DOHH2 (cell line): ENCODE data around the gene CIDEB.
A peak's percentile ranks its signal among the peaks of the same experiment; 100 is the strongest.

Source experiments
- H3F3A ChIP-seq: fragments of 200-600 bp; sonication (generic), shearing (Covaris generic); 2 replicates; pipeline ENCODE4 v1.6.0; 2016; ENCODE audit warnings: antibody characterized with exemption, mild to moderate bottlenecking; ENCODE audit not compliant: control insufficient read depth, insufficient read depth
- H3K27ac ChIP-seq: fragments of 200-600 bp; sonication (generic); 2 replicates; pipeline ENCODE4 v1.5.1; 2014; ENCODE audit warnings: low read depth, mild to moderate bottlenecking, low read length, moderate library complexity
- H3K27me3 ChIP-seq: fragments of 200-600 bp; sonication (generic); 2 replicates; pipeline ENCODE4 v1.6.1; 2014; ENCODE audit warnings: mild to moderate bottlenecking, low read length, mixed read lengths; ENCODE audit not compliant: control insufficient read depth
- H3K36me3 ChIP-seq: fragments of 200-600 bp; sonication (generic); 2 replicates; pipeline ENCODE4 v1.6.1; 2014; ENCODE audit warnings: mild to moderate bottlenecking, low read length, moderate library complexity, mixed read lengths; ENCODE audit not compliant: control insufficient read depth
- H3K4me1 ChIP-seq: fragments of 200-600 bp; sonication (generic); 2 replicates; pipeline ENCODE4 v1.6.1; 2014; ENCODE audit warnings: mild to moderate bottlenecking, low read length, mixed read lengths; ENCODE audit not compliant: control insufficient read depth
- H3K4me2 ChIP-seq: fragments of 200-600 bp; sonication (generic); 2 replicates; pipeline ENCODE4 v1.6.0; 2014; ENCODE audit warnings: mild to moderate bottlenecking, low read length, moderate library complexity
- H3K4me3 ChIP-seq: fragments of 200-600 bp; sonication (generic); 2 replicates; pipeline ENCODE4 v1.5.1; 2014; ENCODE audit warnings: mild to moderate bottlenecking, low read length, mixed read lengths
- H3K79me2 ChIP-seq: fragments of 200-600 bp; sonication (generic); 2 replicates; pipeline ENCODE4 v1.6.1; 2014; ENCODE audit warnings: mild to moderate bottlenecking, low read length, mixed read lengths; ENCODE audit not compliant: control insufficient read depth
- H3K9me2 ChIP-seq: fragments of 200-600 bp; sonication (generic); replicated peaks from 2 replicates; pipeline ENCODE4 v1.6.1; 2014; ENCODE audit warnings: mild to moderate bottlenecking, low read length, mixed read lengths; ENCODE audit not compliant: control insufficient read depth
- H3K9me3 ChIP-seq: fragments of 200-600 bp; sonication (generic); 2 replicates; pipeline ENCODE4 v1.6.1; 2014; ENCODE audit warnings: antibody characterized with exemption, low read length, mixed read lengths; ENCODE audit not compliant: control insufficient read depth, insufficient read depth
- H4K20me1 ChIP-seq: fragments of 200-600 bp; sonication (generic); 2 replicates; pipeline ENCODE4 v1.6.0; 2014; ENCODE audit warnings: low read depth, mild to moderate bottlenecking, antibody characterized with exemption, low read length, moderate library complexity; ENCODE audit not compliant: control insufficient read depth, insufficient read depth
- CTCF ChIP-seq: fragments of 200-600 bp; sonication (generic); IDR thresholded peaks from one replicate; pipeline ENCODE4 v1.5.1; 2014; ENCODE audit warnings: antibody characterized with exemption, mild to moderate bottlenecking, low read depth, low read length; ENCODE audit not compliant: poor library complexity, severe bottlenecking
- EZH2phosphoT487 ChIP-seq: fragments of 200-600 bp; sonication (generic); IDR thresholded peaks from 2 replicates; pipeline ENCODE4 v1.6.1; 2017; ENCODE audit warnings: borderline replicate concordance, mild to moderate bottlenecking, antibody characterized with exemption, low read length, moderate library complexity, mixed read lengths

CIDEB gene

GRCh38 chr14:24313913-24314312, 6.1 kb upstream of the CIDEB start:
- peaks cover 10% of the 10 kb centered on the region; the same call in 1 of the 2 replicates for H3F3A ChIP-seq
- H3K9me2 ChIP-seq, result no peaks in the 10 kb centered on the region
- H4K20me1 ChIP-seq, result no peaks in the 10 kb centered on the region
- H3K27me3 ChIP-seq, result no peaks in the 10 kb centered on the region
- peaks cover 41% of the 10 kb centered on the region for H3K4me1 ChIP-seq
- no peak overlapping the region for H3K4me2 ChIP-seq
- H3K36me3 ChIP-seq, result peaks cover 35% of the 10 kb centered on the region
- no peak overlapping the region for H3K4me3 ChIP-seq
- 0 out of 2 replicates have a peak, but pooled peaks cover 2% of the 10 kb centered on the region for H3K79me2 ChIP-seq
- TF ChIP-seq EZH2phosphoT487 (no peak), CTCF (no peak)
- no peaks in the 10 kb centered on the region for H3K9me3 ChIP-seq
- no peak overlapping the region for H3K27ac ChIP-seq

GRCh38 chr14:24312736-24313507, 5.1 kb upstream of the CIDEB start:
- Histone ChIP-seq H3K27me3 (no peaks in the 10 kb centered on the region), H4K20me1 (no peaks in the 10 kb centered on the region), H3K79me2 (0 out of 2 replicates have a peak, but pooled peaks cover 2% of the 10 kb centered on the region), H3K4me1 (peaks cover 44% of the 10 kb centered on the region), H3K4me3 (0 out of 2 replicates have a peak overlapping the region, but pooled peaks have one; percentile 0), H3K27ac (peak overlapping the region; percentile 28; the same call in 1 of the 2 replicates), H3K4me2 (peak overlapping the region; percentile 35), H3K9me2 (no peaks in the 10 kb centered on the region), H3K9me3 (no peaks in the 10 kb centered on the region), H3K36me3 (peaks cover 44% of the 10 kb centered on the region), H3F3A (peaks cover 10% of the 10 kb centered on the region; the same call in 1 of the 2 replicates)
- TF ChIP-seq CTCF, result no peak
- no peak for TF ChIP-seq EZH2phosphoT487

GRCh38 chr14:24311837-24312615, 4.2 kb upstream of the CIDEB start:
- peaks cover 5% of the 10 kb centered on the region; the same call in 1 of the 2 replicates for H3F3A ChIP-seq
- H3K9me3 ChIP-seq, result no peaks in the 10 kb centered on the region
- H3K36me3 ChIP-seq, result peaks cover 52% of the 10 kb centered on the region
- peak overlapping the region; percentile 50 for H3K4me3 ChIP-seq
- 0 out of 2 replicates have a peak, but pooled peaks cover 2% of the 10 kb centered on the region for H3K79me2 ChIP-seq
- peaks cover 44% of the 10 kb centered on the region for H3K4me1 ChIP-seq
- H3K9me2 ChIP-seq, result no peaks in the 10 kb centered on the region
- TF ChIP-seq CTCF, result no peak
- no peak for TF ChIP-seq EZH2phosphoT487
- H3K27ac ChIP-seq, result peak overlapping the region; percentile 28
- no peaks in the 10 kb centered on the region for H3K27me3 ChIP-seq
- no peaks in the 10 kb centered on the region for H4K20me1 ChIP-seq
- H3K4me2 ChIP-seq, result peak overlapping the region; percentile 61
